T-helper 2 cell (primary cell): ENCODE results near the gene TENM4.
"Not testable (repeated sequence)": the region's sequence is repeated elsewhere in the genome, so short reads cannot be mapped to it uniquely, and the experiment has no call there.

Source experiments
- DNase-seq, 5 experiments: peaks; one replicate each; pipeline versions ENCODE4 v3.0.0 to v3.0.0-alpha.2; 2012 to 2022

TENM4 gene

GRCh38 chr11:79241205-79241851 lies 199.5 kb downstream of the TENM4 start:
- no peak for DNase-seq

- DNase-seq = no peak
These were observed 203.1 kb downstream of the TENM4 start for GRCh38 chr11:79237703-79238102.

- no peak for DNase-seq
These were observed 203.7 kb downstream of the TENM4 start for GRCh38 chr11:79237091-79237490.

- no peak for DNase-seq
These were observed 204.3 kb downstream of the TENM4 start for GRCh38 chr11:79236541-79236971.

GRCh38 chr11:79235696-79236095 lies 205.1 kb downstream of the TENM4 start:
- DNase-seq = no peak

GRCh38 chr11:79232346-79232745 lies 208.5 kb downstream of the TENM4 start:
- no peak for DNase-seq

GRCh38 chr11:79229047-79229446 lies 211.8 kb downstream of the TENM4 start:
- DNase-seq = no peak

GRCh38 chr11:79227767-79228755 lies 212.8 kb downstream of the TENM4 start:
- DNase-seq = no peak

GRCh38 chr11:79227308-79227707 lies 213.5 kb downstream of the TENM4 start:
- no peak for DNase-seq

- DNase-seq = no peak
These were observed 214.7 kb downstream of the TENM4 start for GRCh38 chr11:79226126-79226525.

GRCh38 chr11:79222163-79222562 lies 218.7 kb downstream of the TENM4 start:
- not testable (repeated sequence) for DNase-seq

- DNase-seq = no peak
These were observed 219.2 kb downstream of the TENM4 start for GRCh38 chr11:79221444-79222130.

GRCh38 chr11:79220171-79220570 lies 220.7 kb downstream of the TENM4 start:
- no peak for DNase-seq

- DNase-seq = peak in 1 of 5 experiments; percentile 12
These were observed 221.4 kb downstream of the TENM4 start for GRCh38 chr11:79219186-79220045.

- DNase-seq = no peak
These were observed 228.1 kb downstream of the TENM4 start for GRCh38 chr11:79212741-79213190.

- no peak for DNase-seq
These were observed 231.1 kb downstream of the TENM4 start for GRCh38 chr11:79209540-79210266.

GRCh38 chr11:79208126-79208525 lies 232.7 kb downstream of the TENM4 start:
- no peak for DNase-seq

GRCh38 chr11:79206951-79207350 lies 233.9 kb downstream of the TENM4 start:
- DNase-seq = no peak

- no peak for DNase-seq
These were observed 235.0 kb downstream of the TENM4 start for GRCh38 chr11:79205786-79206185.

- no peak for DNase-seq
These were observed 239.0 kb downstream of the TENM4 start for GRCh38 chr11:79201677-79202347.
